GOT3 (cell line): ENCODE data around the gene GNAL.
"Not testable (repeated sequence)": the region's sequence is repeated elsewhere in the genome, so short reads cannot be mapped to it uniquely, and the experiment has no call there.

Experiments
- DNase-seq: peaks from one replicate; lab custom pipeline; 2025; ENCODE audit warnings: mixed read lengths; lab: John Stamatoyannopoulos, UW

The GNAL gene

DNA sequence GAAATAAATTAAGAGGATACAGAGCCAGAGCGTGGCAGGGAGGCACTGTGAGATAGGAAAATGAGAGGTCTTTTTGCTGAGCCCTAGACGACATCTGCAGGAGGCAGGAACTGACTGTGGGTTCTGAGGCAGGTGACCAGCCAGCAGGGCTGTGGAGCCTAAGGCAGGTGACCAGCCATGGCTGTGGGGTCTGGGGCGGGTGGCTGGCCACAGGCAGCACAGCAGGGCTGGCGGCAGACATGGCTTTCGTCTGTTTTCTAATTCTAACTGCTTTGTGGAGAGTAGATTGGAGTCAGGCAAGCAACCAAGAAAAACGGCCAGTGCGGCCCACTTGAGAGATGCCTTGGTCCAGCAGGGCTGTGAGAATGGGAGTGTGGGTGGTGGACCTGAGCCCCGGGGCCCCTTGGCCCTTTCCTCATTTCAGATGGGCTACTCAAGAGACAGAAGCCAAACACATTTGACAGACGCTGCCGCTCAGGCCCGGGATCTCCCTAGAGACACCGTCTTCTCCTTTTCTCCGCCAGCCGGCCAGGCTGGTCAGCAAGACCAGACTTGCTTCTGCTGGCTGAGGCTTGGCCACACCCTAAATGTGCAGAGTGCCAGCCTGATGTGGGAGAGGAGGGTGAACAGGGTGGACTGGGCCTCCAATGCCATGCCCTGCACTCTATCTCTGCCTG is 19.7 kb upstream of the GNAL start:
- no peak for DNase-seq

- no peak for DNase-seq
Observed at GRCh38 chr18:11669948-11670275, 19.2 kb upstream of the GNAL start.

- no peak for DNase-seq
Observed at GRCh38 chr18:11671156-11671555, 17.9 kb upstream of the GNAL start.

DNA sequence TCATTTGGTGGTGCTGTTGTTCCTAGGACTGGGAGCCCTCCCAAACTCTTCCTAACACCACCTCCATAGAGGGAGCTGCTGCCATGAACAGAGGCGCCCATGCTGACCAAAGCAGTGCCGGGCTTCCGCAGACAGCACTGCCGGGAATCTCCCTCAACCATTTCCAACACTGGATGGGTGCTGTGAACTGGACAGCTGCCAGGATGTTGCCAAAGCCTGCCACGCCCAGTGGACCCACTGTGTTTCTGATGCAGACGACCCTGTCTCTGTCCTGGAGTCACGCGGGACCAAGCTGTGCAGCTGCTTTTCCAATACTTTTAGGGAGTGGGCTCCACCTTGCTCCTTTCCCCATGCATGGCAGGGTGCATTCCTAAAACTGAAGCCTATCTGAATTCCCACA is 16.9 kb upstream of the GNAL start:
- DNase-seq = no peak

- DNase-seq = no peak
Observed at GRCh38 chr18:11672846-11673454, 16.1 kb upstream of the GNAL start.

DNA sequence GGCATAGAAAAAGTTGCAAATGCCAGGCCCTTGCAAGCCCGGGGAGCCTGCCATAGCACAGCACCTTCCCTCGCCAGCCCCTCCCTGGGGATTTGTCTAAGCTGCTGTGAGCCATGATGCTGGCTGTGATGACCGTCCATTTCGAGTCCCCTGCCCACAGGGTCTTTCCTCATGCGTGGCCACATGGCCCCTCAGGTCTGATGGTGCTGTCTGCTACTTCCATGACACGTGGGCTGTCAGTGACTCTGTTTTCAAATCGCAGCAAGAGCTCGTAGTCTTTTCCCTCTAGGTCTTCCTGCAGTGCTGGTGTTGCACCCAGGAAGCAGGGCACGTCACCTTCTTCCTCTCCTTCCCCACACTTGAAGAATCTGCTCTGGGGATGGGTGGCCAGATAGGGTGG is 15.5 kb upstream of the GNAL start:
- no peak for DNase-seq

- no peak for DNase-seq
Observed at GRCh38 chr18:11674119-11674518, 14.9 kb upstream of the GNAL start.

GRCh38 chr18:11676386-11676785 is 12.7 kb upstream of the GNAL start:
- DNase-seq = no peak

GRCh38 chr18:11676867-11677266 is 12.2 kb upstream of the GNAL start:
- no peak for DNase-seq

DNA sequence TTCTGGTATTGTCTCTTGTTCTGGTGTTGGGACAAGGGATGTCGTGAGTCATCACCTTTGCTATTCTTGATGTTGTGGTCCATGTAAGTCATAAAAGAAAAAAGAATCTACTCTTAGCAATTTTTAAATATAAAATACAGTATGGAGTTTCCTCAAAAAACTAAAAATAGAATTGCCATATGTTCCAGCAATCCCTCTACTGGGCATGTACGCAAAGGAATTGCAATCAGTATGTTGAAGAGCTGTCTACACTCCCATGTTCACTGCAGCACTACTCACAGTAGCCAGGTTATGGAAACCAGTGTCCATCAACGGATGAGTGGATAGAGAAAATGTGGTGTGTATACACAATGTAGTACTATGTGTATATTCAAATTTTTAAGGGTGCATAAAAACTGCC is 10.9 kb upstream of the GNAL start:
- DNase-seq = no peak

DNA sequence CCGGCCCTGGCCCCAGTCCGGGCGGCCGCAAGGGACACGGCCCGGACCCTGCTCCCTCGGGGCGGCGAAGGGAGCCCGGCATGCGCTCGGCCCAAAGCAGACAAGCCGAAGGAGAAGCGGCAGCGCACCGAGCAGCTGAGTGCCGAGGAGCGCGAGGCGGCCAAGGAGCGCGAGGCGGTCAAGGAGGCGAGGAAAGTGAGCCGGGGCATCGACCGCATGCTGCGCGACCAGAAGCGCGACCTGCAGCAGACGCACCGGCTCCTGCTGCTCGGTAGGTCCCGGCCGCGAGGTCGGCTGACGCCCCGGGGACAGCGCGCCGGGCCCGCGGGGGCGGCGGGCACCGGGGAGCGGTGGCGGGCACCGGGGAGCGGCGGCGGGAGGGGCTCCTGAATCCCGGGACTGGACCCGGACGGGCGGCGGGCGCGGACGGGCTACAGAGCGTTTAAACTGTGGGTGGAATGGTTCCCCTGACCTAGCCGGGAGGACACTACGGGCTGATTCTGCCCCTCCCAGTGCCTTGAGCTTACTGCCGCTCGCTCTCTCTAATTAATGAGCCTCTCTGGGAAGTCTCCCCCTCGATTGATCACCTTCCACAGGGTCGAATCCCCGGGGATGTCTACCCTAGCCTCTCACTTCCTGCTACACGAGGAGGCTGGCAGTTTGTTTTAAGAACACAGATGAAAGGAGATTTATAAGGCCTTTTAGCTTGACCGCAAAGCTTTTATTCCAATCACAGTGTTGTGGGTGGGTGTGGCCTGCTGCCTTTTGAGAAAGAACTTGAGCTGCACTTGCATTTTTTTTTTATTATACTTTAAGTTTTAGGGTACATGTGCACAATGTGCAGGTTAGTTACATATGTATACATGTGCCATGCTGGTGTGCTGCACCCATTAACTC is 853 bp downstream of the GNAL start:
- DNase-seq = no peak

- not testable (repeated sequence) for DNase-seq
Observed at GRCh38 chr18:11690660-11691059, 1.6 kb downstream of the GNAL start.

DNA sequence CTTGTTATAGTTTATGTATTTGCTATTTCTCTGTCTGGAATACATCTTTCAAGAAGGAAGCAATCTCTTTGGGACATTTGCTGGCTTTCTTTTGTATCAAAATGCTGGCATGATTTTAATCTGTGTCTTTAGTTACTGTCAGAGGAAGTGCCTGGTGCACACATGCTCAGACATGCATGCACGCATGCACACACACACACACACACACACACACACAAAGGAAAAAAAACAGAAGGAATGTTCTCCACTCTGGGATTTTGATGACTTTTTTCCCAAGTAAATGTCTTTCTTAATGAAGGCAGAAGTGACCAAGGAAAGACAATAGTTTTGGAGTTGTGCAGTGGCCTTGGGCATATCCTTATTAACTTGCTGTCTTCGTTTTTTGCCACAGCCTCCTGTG is 6.7 kb downstream of the GNAL start:
- no peak for DNase-seq

DNA sequence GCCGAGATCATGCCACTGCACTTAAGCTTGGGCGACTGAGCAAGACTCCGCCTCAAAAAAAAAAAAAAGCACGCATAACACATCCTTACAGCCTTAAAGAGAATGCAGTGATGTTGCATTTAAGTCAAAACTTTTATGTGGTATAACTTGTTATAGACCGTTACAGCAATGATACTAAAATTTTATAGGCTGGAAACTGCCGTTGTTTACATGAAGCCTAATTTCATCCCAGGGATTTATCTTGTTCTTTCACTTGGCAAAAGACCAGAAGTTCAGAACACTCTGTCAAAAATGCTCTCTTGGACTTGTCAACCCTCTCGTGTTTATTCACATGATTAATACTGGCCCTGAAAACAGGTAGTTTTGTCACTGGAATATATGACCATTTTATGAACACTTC is 7.4 kb downstream of the GNAL start:
- DNase-seq = no peak

- no peak for DNase-seq
Observed at GRCh38 chr18:11700876-11701275, 11.8 kb downstream of the GNAL start.

- no peak for DNase-seq
Observed at GRCh38 chr18:11710578-11710977, 21.5 kb downstream of the GNAL start.

DNA sequence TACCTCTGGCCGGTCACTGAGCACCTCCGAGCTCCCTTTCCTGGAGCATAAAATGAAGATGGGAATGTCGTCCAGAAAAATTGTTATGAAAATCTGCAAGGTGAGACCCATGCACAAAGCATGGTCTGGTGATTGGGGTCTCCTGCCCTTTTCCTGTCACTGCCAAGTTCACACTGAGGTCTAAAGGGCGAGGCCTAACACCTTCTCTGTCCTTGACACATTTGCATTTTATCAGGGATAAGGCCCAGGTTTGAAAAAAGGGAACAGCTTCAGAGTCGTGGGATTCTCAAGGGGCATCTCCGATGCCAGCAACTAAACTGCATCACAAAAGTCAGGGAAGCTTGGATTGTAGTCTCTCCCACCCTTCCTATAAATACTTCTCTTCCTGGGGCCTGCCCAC is 24.7 kb downstream of the GNAL start:
- DNase-seq = no peak

GRCh38 chr18:11714244-11714918 is 25.3 kb downstream of the GNAL start:
- DNase-seq = no peak

DNA sequence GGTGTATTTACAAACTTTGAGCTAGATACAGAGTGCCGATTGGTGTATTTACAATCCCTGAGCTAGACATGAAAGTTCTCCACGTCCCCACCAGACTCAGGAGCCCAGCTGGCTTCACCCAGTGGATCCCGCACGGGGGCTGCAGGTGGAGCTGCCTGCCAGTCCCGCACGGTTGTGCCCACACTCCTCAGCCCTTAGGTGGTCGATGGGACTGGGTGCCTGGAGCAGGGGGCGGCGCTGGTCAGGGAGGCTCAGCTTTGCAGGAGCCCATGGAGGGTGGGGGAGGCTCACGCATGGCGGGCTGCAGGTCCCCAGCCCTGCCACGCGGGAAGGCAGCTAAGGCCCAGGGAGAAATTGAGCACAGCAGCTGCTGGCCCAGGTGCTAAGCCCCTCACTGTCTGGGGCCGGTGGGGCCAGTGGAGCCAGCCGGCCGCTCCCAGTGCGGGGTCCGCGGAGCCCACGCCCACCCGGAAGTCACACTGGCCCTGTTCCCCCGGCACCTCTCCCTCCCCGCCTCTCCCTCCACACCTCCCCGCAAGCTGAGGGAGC is 27.8 kb downstream of the GNAL start:
- DNase-seq = not testable (repeated sequence)

GRCh38 chr18:11719050-11719449 is 30.0 kb downstream of the GNAL start:
- DNase-seq = no peak

- no peak for DNase-seq
Observed at GRCh38 chr18:11719621-11720020, 30.6 kb downstream of the GNAL start.

DNA sequence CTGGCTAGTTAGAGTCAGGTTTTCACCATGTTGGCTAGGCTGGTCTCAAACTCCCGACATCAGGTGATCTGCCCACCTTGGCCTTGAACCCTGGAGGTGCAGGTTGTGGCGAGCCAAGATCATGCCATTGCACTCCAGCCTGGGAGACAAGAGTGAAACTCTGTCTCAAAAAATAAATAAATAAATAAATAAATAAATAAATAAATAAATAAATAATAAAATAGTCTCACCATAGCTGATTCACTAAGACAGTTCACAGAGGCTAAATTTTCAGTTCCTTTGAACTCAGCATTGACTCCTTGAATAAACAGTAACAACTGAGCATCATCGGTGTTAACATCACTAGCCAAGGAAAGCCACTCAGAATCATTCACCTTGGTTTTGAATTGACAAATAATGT is 32.7 kb downstream of the GNAL start:
- DNase-seq = no peak
